Muscle of arm (tissue), 12 donors: ENCODE data around the gene CLDN10. TPM values are rescaled to one million over a fixed set of nuclear protein-coding genes. Genes with fewer than 3 reads are reported as not detected.
"Not testable (repeated sequence)": the region's sequence is repeated elsewhere in the genome, so short reads cannot be mapped to it uniquely, and the experiment has no call there.

ENCODE experiments used
- DNase-seq: peaks from one replicate; pipeline ENCODE4 v3.0.0-alpha.2; 2013
- polyA plus RNA-seq, 12 donors: library from polyadenylated mRNA; unstranded; fragments of 120-200 nt; gene quantifications; one replicate each; pipeline ENCODE4 v1.2.1, GENCODE V29; 2013; ENCODE audit not compliant: insufficient read length in 12 of 12

The CLDN10 gene
- polyA plus RNA-seq, 12 donors: 5.4 to 12.7 (median 9.2) TPM; not detected in 2

GRCh38 chr13:95536632-95537241, 15.8 kb upstream of the CLDN10 start:
- DNase-seq: peak; percentile 26

- peak; percentile 54 for DNase-seq
These were observed 11.6 kb upstream of the CLDN10 start for GRCh38 chr13:95540888-95541287.

GRCh38 chr13:95541308-95541707, 11.2 kb upstream of the CLDN10 start:
- no peak for DNase-seq

GRCh38 chr13:95541911-95542474, 10.5 kb upstream of the CLDN10 start:
- DNase-seq: no peak

- no peak for DNase-seq
These were observed 8.2 kb upstream of the CLDN10 start for GRCh38 chr13:95544293-95544692.

- DNase-seq: no peak
These were observed 5.6 kb upstream of the CLDN10 start for GRCh38 chr13:95546919-95547318.

GRCh38 chr13:95547531-95548167, 4.9 kb upstream of the CLDN10 start:
- no peak for DNase-seq

- DNase-seq: no peak
These were observed 347 bp upstream of the CLDN10 start for GRCh38 chr13:95552208-95552538.

GRCh38 chr13:95553581-95554385, 1.3 kb downstream of the CLDN10 start:
- no peak for DNase-seq

- no peak for DNase-seq
These were observed 4.5 kb downstream of the CLDN10 start for GRCh38 chr13:95557013-95557412.

GRCh38 chr13:95559100-95559499, 6.6 kb downstream of the CLDN10 start:
- no peak for DNase-seq

GRCh38 chr13:95560387-95560786, 7.9 kb downstream of the CLDN10 start:
- DNase-seq: no peak

- DNase-seq: no peak
These were observed 11.6 kb downstream of the CLDN10 start for GRCh38 chr13:95564091-95564490.

- no peak for DNase-seq
These were observed 12.3 kb downstream of the CLDN10 start for GRCh38 chr13:95564733-95565291.

GRCh38 chr13:95565758-95566157, 13.2 kb downstream of the CLDN10 start:
- DNase-seq: not testable (repeated sequence)

- DNase-seq: no peak
These were observed 15.6 kb downstream of the CLDN10 start for GRCh38 chr13:95568131-95568530.

- no peak for DNase-seq
These were observed 17.5 kb downstream of the CLDN10 start for GRCh38 chr13:95570016-95570415.

GRCh38 chr13:95571941-95572340, 19.4 kb downstream of the CLDN10 start:
- no peak for DNase-seq

GRCh38 chr13:95573221-95573620, 20.7 kb downstream of the CLDN10 start:
- no peak for DNase-seq

- no peak for DNase-seq
These were observed 26.8 kb downstream of the CLDN10 start for GRCh38 chr13:95579303-95579702.

GRCh38 chr13:95585867-95586266, 33.3 kb downstream of the CLDN10 start:
- no peak for DNase-seq

- no peak for DNase-seq
These were observed 35.6 kb downstream of the CLDN10 start for GRCh38 chr13:95588134-95588533.
